Measurements from ENCODE around the gene ATP11B.

DNA sequence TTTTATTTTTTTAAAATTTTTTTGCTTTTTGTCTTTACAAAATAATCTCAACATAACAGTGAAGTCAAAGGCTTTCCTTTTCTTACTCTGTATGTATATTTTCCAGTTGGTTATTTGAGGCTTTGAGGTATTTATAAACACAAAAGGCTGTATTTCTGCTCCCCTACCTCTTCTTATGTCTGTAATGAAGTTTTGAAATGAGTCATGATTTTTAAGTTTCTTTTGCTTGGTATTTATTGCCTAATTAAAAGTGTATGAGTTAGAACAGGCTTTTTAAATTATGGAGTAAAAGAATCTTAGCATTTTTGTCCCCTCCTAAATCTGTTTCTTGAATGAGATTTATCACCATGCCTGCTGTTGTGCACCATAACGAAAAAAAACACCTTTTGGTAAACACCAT lies 121.0 kb downstream of the ATP11B start:
- no peak for TF ChIP-seq CREB5 (CRISPR knock-in tag; IDR thresholded peaks at IDR 0.05; ENCODE audit: low read depth)
- TF ChIP-seq PATZ1 (CRISPR knock-in tag; IDR thresholded peaks at IDR 0.05; ENCODE audit: borderline replicate concordance): no peak
